GM12878 (cell line): ENCODE measurements around the gene GARIN5A. TPM values are rescaled to one million over a fixed set of nuclear protein-coding genes. Genes with fewer than 3 reads are reported as not detected.

ENCODE experiments used
- ATF3 ChIP-seq: IDR thresholded peaks from 2 replicates; pipeline ENCODE4 v1.6.1; 2011; ENCODE audit warnings: low read depth, mild to moderate bottlenecking, low read length, moderate library complexity, borderline replicate concordance; ENCODE audit errors: extremely low read depth
- CREB1 ChIP-seq: IDR thresholded peaks from 2 replicates; pipeline ENCODE4 v1.6.1; 2012; ENCODE audit warnings: low read depth, mild to moderate bottlenecking, inconsistent platforms
- CREM ChIP-seq: IDR thresholded peaks from 2 replicates; pipeline ENCODE4 v1.6.1; 2014; ENCODE audit warnings: antibody characterized with exemption, low read depth
- E2F4 ChIP-seq: IDR thresholded peaks from 2 replicates; pipeline ENCODE4 v1.6.1; 2012; ENCODE audit warnings: low read depth, low read length, improper control_type of control experiment
- E4F1 ChIP-seq: fragments of 450-650 bp; IDR thresholded peaks from 2 replicates; pipeline ENCODE4 v1.6.1; 2018; ENCODE audit warnings: borderline replicate concordance, mild to moderate bottlenecking; ENCODE audit not compliant: partially characterized antibody
- JUND ChIP-seq: IDR thresholded peaks from 2 replicates; pipeline ENCODE4 v1.6.1; 2012; ENCODE audit warnings: low read depth, mild to moderate bottlenecking, low read length, improper control_type of control experiment, moderate library complexity
- NBN ChIP-seq: fragments of 450-650 bp; IDR thresholded peaks from 2 replicates; pipeline ENCODE4 v1.6.1; 2016
- NR2F1 ChIP-seq: fragments of 450-650 bp; conservative IDR thresholded peaks from 2 replicates; pipeline ENCODE4 v1.6.1; 2017; ENCODE audit warnings: mild to moderate bottlenecking
- RAD21 ChIP-seq: IDR thresholded peaks from 2 replicates; pipeline ENCODE4 v1.6.1; 2011; ENCODE audit warnings: mild to moderate bottlenecking, low read depth, low read length, moderate library complexity; ENCODE audit not compliant: insufficient read depth
- SMC3 ChIP-seq: IDR thresholded peaks from 2 replicates; pipeline ENCODE4 v1.6.1; 2011; ENCODE audit warnings: low read length, improper control_type of control experiment, borderline replicate concordance
- STAT1 ChIP-seq: fragments of 450-650 bp; conservative IDR thresholded peaks from 2 replicates; pipeline ENCODE4 v1.6.1; 2014; ENCODE audit warnings: antibody characterized with exemption, mild to moderate bottlenecking
- SUZ12 ChIP-seq: fragments of 200-600 bp; sonication (generic); IDR thresholded peaks from one replicate; pipeline ENCODE4 v1.6.1; 2018; ENCODE audit warnings: antibody characterized with exemption, mild to moderate bottlenecking; ENCODE audit not compliant: unreplicated experiment
- YY1 ChIP-seq: IDR thresholded peaks from 2 replicates; pipeline ENCODE4 v1.6.1; 2011; ENCODE audit warnings: low read depth, mild to moderate bottlenecking, low read length
- ZBTB40 ChIP-seq: fragments of 450-650 bp; IDR thresholded peaks from 2 replicates; pipeline ENCODE4 v1.6.1; 2016; ENCODE audit warnings: mild to moderate bottlenecking, moderate library complexity, borderline replicate concordance
- ZNF217 ChIP-seq: fragments of 450-650 bp; IDR thresholded peaks from 2 replicates; pipeline ENCODE4 v1.6.1; 2017; ENCODE audit warnings: antibody characterized with exemption, mild to moderate bottlenecking
- polyA plus RNA-seq, 11 experiments: library from polyadenylated mRNA; depleted of rRNA in 4 of 11; unstranded in 6 of 11; stranded (reverse) in 5 of 11; fragments of >200 nt; fragmentation: Nextera tagmentation in 4 of 11; fragmentation: Illumina TruSeq in 1 of 11; extraction: Ambion mirVana in 4 of 11; extraction: Trizol in 1 of 11; gene quantifications; 1 replicate in 1 of 11; 2 replicates in 10 of 11; pipeline versions ENCODE4 v1.2.1 to v1.2.3, GENCODE V29; 2011 to 2016; ENCODE audit warnings: inconsistent platforms in 2 of 11, missing spikeins in 2 of 11, low read depth in 1 of 11
- total RNA-seq, 4 experiments: library from RNA; depleted of rRNA in 3 of 4; stranded (reverse); fragments of >200 nt in 3 of 4; fragmentation: Illumina TruSeq in 1 of 4; extraction: Trizol in 1 of 4; gene quantifications; 2 replicates each; pipeline versions ENCODE4 v1.2.1 to v1.2.3, GENCODE V29; 2013 to 2021

GARIN5A gene
- total and polyA plus RNA-seq, 10 of the 15 experiments (the other 5 are each of a cell fraction or from before 2014, with no cell fraction given) = 0.18 to 1.2 (median 0.24) TPM; not detected in 6

- no peak for TF ChIP-seq ZBTB40
- TF ChIP-seq NR2F1 = no peak
- no peak for TF ChIP-seq E2F4
- no peak for TF ChIP-seq E4F1
- TF ChIP-seq NBN = peak; percentile 75
- TF ChIP-seq YY1 = peak; percentile 84
- TF ChIP-seq CREB1 = no peak
- 0 out of 2 replicates have a peak, but pooled peaks have one; percentile 14 for TF ChIP-seq CREM
- TF ChIP-seq RAD21 = peak; percentile 92
- 0 out of 2 replicates have a peak, but pooled peaks have one; percentile 30 for TF ChIP-seq ZNF217
- TF ChIP-seq SMC3 = peak; percentile 96
- no peak for TF ChIP-seq ATF3
- TF ChIP-seq STAT1 = no peak
- TF ChIP-seq JUND = no peak
- TF ChIP-seq SUZ12 = no peak
These were observed 15.4 kb downstream of the GARIN5A start (continued) for GRCh38 chr19:50461066-50461875.
